ENCODE data around the gene SH3GL1.
A peak's percentile ranks its signal among the peaks of the same experiment; 100 is the strongest.

Gene SH3GL1

DNA sequence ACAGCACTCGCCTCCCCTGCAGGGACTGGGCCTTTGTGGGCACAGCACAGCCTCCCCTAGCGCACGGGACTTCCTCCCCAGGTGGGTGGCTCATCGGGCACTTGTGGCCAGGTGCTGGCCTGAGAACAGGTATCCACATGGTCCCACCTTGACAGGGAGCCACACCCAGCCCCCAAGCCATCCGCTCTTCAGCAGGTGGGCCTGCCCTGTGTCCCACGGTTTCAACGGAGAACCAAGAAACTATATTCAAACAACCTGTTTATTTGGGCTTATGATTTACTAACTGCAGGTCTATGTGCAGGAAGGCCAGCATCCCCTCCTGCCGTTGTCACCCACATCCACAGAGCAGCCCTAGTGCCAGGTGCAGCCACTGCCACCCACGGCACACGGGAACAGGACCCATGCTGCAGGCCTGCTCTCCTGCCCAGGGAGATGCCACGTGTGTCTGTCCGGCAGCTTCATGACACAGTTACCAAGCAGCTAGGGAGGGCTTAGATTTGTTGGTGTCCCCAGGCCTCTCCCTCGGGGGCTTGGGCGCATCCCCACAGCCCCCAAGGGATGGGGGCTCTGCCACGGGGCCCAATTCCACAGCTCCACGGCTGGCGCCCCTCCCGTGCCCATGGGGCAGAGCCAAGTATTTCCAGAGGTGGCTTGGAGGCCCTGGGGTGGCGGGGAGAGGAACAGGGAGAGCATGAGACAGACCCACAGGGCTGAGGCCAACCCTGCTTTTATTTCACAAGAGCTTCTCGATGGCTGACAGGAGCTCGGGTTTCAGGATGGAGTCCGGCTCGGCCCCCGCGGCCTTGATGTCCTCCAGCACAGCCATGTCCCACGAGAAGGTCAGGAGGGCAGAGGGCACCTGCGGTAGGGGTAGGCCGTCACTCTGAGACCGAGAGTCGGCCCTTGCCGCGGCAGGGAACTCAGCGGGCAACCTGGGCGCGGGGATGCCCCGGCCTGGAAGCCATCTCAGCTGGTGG is 44.7 kb upstream of the SH3GL1 start:
- no peak for DNase-seq (ENCODE audit: low read depth, low spot score)
- TF ChIP-seq POLR2AphosphoS5 (IDR thresholded peaks at IDR 0.05; ENCODE audit: borderline replicate concordance, low read depth, low read length) = 0 out of 2 replicates have a peak, but pooled peaks have one; percentile 5
- no peak for TF ChIP-seq FOXP2 (optimal IDR thresholded peaks at IDR 0.05; ENCODE audit: control extremely low read depth, extremely low read length, insufficient read depth)
- H3K36me3 ChIP-seq (ENCODE audit: insufficient read depth, low read length) = peaks cover 21% of the 10 kb centered on the region; the same call in 1 of the 2 replicates
- no peak overlapping the region for H3K27ac ChIP-seq
- H3K9me3 ChIP-seq (ENCODE audit: low read depth, low read length) = no peaks in the 10 kb centered on the region
- no peak overlapping the region for H3K9ac ChIP-seq (ENCODE audit: insufficient read length)
- H3K4me3 ChIP-seq = no peak overlapping the region

DNA sequence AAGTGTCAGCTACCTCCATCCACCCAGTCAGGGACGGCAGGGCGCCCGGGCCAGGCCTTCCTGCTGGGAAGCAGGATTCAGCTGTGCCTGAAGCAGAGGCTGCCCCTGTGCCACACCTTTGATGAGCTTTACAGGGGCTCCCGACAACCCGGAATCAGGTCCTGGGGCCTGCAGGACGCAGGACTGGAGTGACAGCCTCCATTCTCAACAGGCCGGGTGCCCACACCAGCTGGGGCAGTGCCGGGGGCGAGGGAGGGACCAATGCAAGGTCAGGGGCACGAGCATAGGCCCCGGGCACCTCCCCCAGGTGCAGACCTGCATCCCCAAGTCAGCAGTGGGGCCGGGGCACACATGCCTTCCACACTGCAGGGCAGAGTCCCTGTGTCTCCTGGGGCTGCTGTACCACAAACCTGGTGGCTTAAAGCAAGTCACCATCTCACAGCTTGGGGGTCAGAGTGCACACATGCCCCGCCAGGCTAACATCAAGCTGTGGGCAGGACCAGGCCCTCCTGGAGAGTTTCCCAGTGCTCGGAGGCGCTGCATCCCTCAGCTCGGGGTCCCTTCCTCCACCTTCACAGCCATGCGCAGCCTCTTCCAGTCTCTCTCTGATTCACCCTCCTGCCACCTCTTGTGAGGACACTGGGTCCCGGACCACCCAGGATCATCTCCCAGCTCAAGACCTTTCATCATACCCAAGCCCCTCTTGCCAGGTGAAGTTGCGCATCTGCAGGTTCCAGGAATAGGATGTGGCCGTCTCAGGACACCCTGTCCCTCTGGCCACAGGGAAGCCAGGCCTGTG is 43.8 kb upstream of the SH3GL1 start:
- H3K36me3 ChIP-seq (ENCODE audit: insufficient read depth, low read length) = peaks cover 29% of the 10 kb centered on the region; the same call in 1 of the 2 replicates
- DNase-seq (ENCODE audit: low read depth, low spot score) = no peak
- no peak overlapping the region for H3K9ac ChIP-seq (ENCODE audit: insufficient read length)
- no peak overlapping the region for H3K27ac ChIP-seq
- no peaks in the 10 kb centered on the region for H3K9me3 ChIP-seq (ENCODE audit: low read depth, low read length)
- no peak for TF ChIP-seq FOXP2 (optimal IDR thresholded peaks at IDR 0.05; ENCODE audit: control extremely low read depth, extremely low read length, insufficient read depth)
- TF ChIP-seq POLR2AphosphoS5 (IDR thresholded peaks at IDR 0.05; ENCODE audit: borderline replicate concordance, low read depth, low read length) = no peak; the same call in none of the 2 replicates
- no peak for TF ChIP-seq EZH2 (IDR thresholded peaks at IDR 0.05)
- no peak overlapping the region for H3K4me3 ChIP-seq

DNA sequence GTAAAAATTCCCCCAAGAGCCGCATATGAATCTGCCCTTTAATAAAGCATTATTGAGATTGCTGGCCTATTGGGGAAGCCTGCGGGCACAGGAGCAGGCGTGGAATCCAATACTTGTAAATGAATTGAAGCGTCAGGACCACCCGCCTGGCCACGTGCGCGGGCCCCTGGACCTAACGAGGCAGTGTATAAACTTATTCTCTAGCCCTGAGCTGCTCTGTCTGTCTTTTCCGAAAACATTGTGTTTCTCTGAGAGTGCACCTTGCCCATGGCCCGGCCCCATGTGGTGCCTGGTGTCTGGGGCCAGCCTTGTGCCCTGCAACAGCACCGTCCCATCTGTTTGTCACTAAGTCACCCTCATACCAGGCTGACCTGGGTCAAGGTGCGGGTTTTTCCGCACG is 42.8 kb upstream of the SH3GL1 start:
- no peak for DNase-seq (ENCODE audit: low read depth, low spot score)
- Histone ChIP-seq H3K36me3 (ENCODE audit: insufficient read depth, low read length) (peaks cover 29% of the 10 kb centered on the region; the same call in 1 of the 2 replicates), H3K9me3 (ENCODE audit: low read depth, low read length) (no peaks in the 10 kb centered on the region), H3K9ac (ENCODE audit: insufficient read length) (no peak overlapping the region), H3K27ac (no peak overlapping the region), H3K4me3 (no peak overlapping the region)
- no peak for TF ChIP-seq EZH2 (IDR thresholded peaks at IDR 0.05)
- TF ChIP-seq FOXP2 (optimal IDR thresholded peaks at IDR 0.05; ENCODE audit: control extremely low read depth, extremely low read length, insufficient read depth) = no peak
- no peak for TF ChIP-seq POLR2AphosphoS5 (IDR thresholded peaks at IDR 0.05; ENCODE audit: borderline replicate concordance, low read depth, low read length)

DNA sequence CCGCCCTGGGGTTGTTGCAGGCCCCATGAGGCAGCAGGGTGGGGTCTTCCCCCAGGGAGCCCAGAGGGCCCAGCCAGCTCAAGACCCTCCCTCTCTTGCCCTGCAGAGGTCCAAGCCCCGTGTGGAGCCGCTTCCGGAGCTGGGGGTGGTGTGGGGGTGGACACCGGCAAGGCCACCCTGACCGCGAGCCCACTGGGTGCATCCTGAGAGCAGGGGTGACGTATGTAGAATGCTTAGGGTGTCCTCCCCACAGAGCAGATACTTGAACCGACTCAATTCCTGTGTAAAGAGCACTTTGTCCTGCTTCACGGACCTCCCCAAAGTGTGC is 42.4 kb upstream of the SH3GL1 start:
- Histone ChIP-seq H3K9me3 (ENCODE audit: low read depth, low read length) (no peaks in the 10 kb centered on the region), H3K4me3 (no peak overlapping the region), H3K9ac (ENCODE audit: insufficient read length) (no peak overlapping the region), H3K27ac (no peak overlapping the region), H3K36me3 (ENCODE audit: insufficient read depth, low read length) (peaks cover 32% of the 10 kb centered on the region; the same call in 1 of the 2 replicates)
- TF ChIP-seq FOXP2 (optimal IDR thresholded peaks at IDR 0.05; ENCODE audit: control extremely low read depth, extremely low read length, insufficient read depth) (no peak), POLR2AphosphoS5 (IDR thresholded peaks at IDR 0.05; ENCODE audit: borderline replicate concordance, low read depth, low read length) (no peak), EZH2 (IDR thresholded peaks at IDR 0.05) (no peak)
- no peak for DNase-seq (ENCODE audit: low read depth, low spot score)

DNA sequence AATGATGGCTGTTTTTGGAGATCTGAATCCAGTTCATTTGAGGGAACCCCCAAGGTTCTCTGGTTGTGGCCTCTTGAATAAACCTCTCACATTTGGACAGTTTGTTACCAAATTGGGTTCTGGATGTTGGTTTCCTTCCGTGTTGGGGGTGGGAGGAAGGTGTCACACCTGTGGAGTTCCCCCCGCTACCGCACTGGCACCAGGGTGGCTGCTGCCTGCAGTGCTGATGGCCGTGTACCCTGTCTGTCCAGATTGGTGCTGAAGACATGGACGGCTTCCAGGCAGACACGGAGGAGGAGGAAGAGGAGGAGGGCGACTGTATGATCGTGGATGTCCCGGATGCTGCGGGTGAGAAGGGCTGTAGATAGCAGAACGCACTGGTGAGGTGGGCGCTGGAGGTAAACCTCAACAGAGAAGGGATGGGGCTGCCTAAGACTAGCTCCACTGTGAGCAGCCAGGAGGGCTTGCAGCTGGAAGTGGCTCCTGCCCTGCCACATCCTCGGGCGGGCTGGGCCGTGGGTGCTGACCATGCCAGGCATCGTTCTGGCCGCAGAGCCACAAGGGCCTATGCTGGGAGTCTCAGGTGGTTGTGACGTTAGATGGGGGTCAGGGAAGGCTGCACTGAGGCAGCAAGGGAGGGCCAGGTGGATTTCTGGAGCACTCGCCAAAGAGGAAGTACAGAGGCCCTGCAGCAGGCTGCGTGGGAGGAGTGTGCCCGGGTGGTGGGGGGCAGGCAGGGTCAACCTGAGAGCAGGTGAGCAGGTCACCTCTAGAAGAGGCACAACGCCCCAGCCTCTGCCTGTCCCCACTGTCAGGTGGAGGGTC is 41.9 kb upstream of the SH3GL1 start:
- Histone ChIP-seq H3K9me3 (ENCODE audit: low read depth, low read length) (no peaks in the 10 kb centered on the region), H3K36me3 (ENCODE audit: insufficient read depth, low read length) (peaks cover 30% of the 10 kb centered on the region; the same call in 1 of the 2 replicates), H3K4me3 (no peak overlapping the region), H3K27ac (no peak overlapping the region), H3K9ac (ENCODE audit: insufficient read length) (no peak overlapping the region)
- peak; percentile 17; the same call in 1 of the 2 replicates for TF ChIP-seq POLR2AphosphoS5 (IDR thresholded peaks at IDR 0.05; ENCODE audit: borderline replicate concordance, low read depth, low read length)
- TF ChIP-seq EZH2 (IDR thresholded peaks at IDR 0.05) = no peak
- DNase-seq (ENCODE audit: low read depth, low spot score) = no peak

DNA sequence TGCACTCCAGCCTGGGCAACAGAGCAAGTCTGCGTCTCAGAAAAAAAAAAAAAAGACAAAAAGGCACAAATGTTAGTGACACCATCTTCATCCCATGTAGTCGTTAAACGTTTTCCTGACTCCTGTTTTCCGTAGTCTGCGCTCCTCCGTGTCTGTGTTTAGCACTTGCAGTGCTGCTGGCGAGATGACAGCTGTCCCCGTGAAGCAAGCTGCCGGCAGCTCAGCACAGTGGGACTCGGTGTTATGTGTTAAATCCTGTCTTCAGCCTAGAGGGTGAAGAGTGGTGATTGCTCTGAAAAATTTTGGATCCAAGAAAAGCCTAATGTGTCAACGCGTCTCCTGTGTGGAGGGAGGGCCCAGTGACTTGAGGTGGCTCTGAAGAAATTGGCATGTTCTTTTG is 38.9 kb upstream of the SH3GL1 start:
- Histone ChIP-seq H3K36me3 (ENCODE audit: insufficient read depth, low read length) (peaks cover 49% of the 10 kb centered on the region), H3K9me3 (ENCODE audit: low read depth, low read length) (no peaks in the 10 kb centered on the region), H3K4me3 (no peak overlapping the region), H3K9ac (ENCODE audit: insufficient read length) (no peak overlapping the region), H3K27ac (no peak overlapping the region)
- no peak for DNase-seq (ENCODE audit: low read depth, low spot score)
- no peak for TF ChIP-seq POLR2AphosphoS5 (IDR thresholded peaks at IDR 0.05; ENCODE audit: borderline replicate concordance, low read depth, low read length)
- TF ChIP-seq EZH2 (IDR thresholded peaks at IDR 0.05) = no peak
- TF ChIP-seq FOXP2 (optimal IDR thresholded peaks at IDR 0.05; ENCODE audit: control extremely low read depth, extremely low read length, insufficient read depth) = no peak

DNA sequence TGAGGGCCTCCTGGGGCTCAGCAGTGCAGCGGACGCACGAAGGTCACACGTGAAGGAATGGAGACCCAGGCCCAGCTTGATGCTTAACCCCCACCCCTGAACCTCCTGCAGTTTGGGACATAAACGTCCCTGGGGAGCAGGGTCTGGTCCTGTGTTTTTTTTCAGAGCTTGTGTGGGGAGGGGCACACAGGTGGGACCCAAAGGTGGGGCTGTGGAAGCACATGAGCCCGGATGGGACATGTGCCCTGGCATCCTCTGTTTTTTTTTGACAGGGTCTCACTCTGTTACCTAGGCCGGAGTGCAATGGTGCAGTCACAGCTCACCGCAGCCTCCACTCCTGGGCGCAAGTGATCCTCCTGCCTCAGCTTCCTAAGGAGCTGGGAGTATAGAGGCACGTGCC is 36.8 kb upstream of the SH3GL1 start:
- Histone ChIP-seq H3K27ac (no peak overlapping the region), H3K9me3 (ENCODE audit: low read depth, low read length) (no peaks in the 10 kb centered on the region), H3K9ac (ENCODE audit: insufficient read length) (no peak overlapping the region), H3K4me3 (no peak overlapping the region), H3K36me3 (ENCODE audit: insufficient read depth, low read length) (peaks cover 70% of the 10 kb centered on the region)
- no peak for TF ChIP-seq POLR2AphosphoS5 (IDR thresholded peaks at IDR 0.05; ENCODE audit: borderline replicate concordance, low read depth, low read length)
- no peak for TF ChIP-seq EZH2 (IDR thresholded peaks at IDR 0.05)
- no peak for TF ChIP-seq FOXP2 (optimal IDR thresholded peaks at IDR 0.05; ENCODE audit: control extremely low read depth, extremely low read length, insufficient read depth)
- DNase-seq (ENCODE audit: low read depth, low spot score) = no peak

Data from SK-N-MC (cell line).